Measurements from ENCODE around the gene FOSL2. TPM values are rescaled to one million over a fixed set of nuclear protein-coding genes. Genes with fewer than 3 reads are reported as not detected.
A peak's percentile ranks its signal among the peaks of the same experiment; 100 is the strongest.

Gene FOSL2
- total RNA-seq, 1 donor from 2014 or later: 213 TPM

DNA sequence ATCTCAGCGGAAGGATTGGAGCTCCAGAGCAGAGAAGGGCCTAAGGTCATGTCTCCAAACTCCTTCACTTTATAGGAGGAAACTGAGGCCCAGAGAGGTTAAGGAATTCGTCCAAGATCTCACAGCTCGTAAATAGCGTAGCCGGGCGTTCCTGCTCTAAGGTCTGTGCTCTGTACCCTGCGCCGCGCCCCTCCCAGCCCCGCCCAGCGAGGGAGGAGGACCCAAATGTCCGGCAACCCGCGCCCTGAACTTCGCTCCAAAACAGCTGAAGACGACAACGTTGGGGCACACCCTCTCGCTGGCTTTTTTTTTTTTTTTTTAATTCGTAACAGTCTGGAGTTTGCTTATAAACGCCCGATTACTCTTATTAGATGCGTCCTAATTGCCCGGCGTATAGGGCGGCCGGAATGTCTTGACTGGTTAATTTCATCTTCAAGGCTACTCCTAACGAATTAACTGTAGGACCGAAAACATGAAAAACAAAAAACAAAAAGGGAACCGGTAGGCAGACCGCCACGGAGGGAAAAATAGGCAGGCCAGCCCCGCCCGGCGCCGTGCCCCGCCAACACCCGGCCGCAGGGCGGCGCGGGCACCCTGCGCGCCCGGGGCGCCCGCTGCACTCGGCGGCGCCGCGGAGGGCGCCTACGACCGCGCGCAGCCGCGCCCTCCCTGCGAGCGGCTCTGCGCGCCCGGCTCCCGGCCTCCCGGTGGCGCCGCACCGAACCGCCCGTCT lies 928 bp upstream of the FOSL2 start:
- intact Hi-C loops (cut with DNase I): loop anchor here (1.0 to 5.0 kb wide), 4 partner anchors 49 to 684 kb away; no protein-coding TSS in a partner anchor
- peak overlapping the region; percentile 89 to 93 for H3K4me3 ChIP-seq
- no peaks in the 10 kb centered on the region for H3K27me3 ChIP-seq
- H3K27ac ChIP-seq: peak overlapping the region; percentile 100
- peaks cover 14% of the 10 kb centered on the region for H3K4me1 ChIP-seq
- peak; percentile 60 to 66 for TF ChIP-seq POLR2AphosphoS5 (IDR thresholded peaks at IDR 0.05; ENCODE audit: insufficient read depth in 1 of 2, low read depth in 1 of 2)
- TF ChIP-seq, protein P1, sequence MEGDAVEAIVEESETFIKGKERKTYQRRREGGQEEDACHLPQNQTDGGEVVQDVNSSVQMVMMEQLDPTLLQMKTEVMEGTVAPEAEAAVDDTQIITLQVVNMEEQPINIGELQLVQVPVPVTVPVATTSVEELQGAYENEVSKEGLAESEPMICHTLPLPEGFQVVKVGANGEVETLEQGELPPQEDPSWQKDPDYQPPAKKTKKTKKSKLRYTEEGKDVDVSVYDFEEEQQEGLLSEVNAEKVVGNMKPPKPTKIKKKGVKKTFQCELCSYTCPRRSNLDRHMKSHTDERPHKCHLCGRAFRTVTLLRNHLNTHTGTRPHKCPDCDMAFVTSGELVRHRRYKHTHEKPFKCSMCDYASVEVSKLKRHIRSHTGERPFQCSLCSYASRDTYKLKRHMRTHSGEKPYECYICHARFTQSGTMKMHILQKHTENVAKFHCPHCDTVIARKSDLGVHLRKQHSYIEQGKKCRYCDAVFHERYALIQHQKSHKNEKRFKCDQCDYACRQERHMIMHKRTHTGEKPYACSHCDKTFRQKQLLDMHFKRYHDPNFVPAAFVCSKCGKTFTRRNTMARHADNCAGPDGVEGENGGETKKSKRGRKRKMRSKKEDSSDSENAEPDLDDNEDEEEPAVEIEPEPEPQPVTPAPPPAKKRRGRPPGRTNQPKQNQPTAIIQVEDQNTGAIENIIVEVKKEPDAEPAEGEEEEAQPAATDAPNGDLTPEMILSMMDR (IDR thresholded peaks at IDR 0.05): no peak
- peak in 1 of 2 donors; percentile 44 for TF ChIP-seq POLR2A (IDR thresholded peaks at IDR 0.05)
- DNase-seq (ENCODE audit: extremely low spot score in 2 of 2): no peak
- peaks cover 0 to 12% of the 10 kb centered on the region in 2 donors for H3K36me3 ChIP-seq
- no peaks in the 10 kb centered on the region for H3K9me3 ChIP-seq

DNA sequence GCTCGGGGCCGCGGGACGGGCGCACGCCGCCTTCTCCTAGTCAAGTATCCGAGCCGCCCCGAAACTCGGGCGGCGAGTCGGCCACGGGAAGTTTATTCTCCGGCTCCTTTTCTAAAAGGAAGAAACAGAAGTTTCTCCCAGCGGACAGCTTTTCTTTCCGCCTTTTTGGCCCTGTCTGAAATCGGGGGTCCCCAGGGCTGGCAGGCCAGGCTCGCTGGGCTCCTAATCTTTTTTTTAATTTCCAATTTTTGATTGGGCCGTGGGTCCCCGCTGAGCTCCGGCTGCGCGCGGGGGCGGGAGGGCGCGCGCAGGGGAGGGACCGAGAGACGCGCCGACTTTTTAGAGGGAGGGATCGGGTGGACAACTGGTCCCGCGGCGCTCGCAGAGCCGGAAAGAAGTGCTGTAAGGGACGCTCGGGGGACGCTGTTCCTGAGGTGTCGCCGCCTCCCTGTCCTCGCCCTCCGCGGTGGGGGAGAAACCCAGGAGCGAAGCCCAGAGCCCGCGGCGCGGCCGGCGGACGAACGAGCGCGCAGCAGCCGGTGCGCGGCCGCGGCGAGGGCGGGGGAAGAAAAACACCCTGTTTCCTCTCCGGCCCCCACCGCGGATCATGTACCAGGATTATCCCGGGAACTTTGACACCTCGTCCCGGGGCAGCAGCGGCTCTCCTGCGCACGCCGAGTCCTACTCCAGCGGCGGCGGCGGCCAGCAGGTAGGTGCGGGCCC lies 617 bp downstream of the FOSL2 start:
- Histone ChIP-seq H3K27me3 (no peaks in the 10 kb centered on the region), H3K27ac (peak overlapping the region; percentile 100), H3K4me1 (peaks cover 27% of the 10 kb centered on the region), H3K4me3 (peak overlapping the region; percentile 89 to 93), H3K36me3 (peaks cover 0 to 12% of the 10 kb centered on the region in 2 donors), H3K9me3 (no peaks in the 10 kb centered on the region)
- TF ChIP-seq POLR2A (IDR thresholded peaks at IDR 0.05) (peak in 1 of 2 donors; percentile 20), POLR2AphosphoS5 (IDR thresholded peaks at IDR 0.05; ENCODE audit: insufficient read depth in 1 of 2, low read depth in 1 of 2) (no peak)
- DNase-seq (ENCODE audit: extremely low spot score in 2 of 2): no peak
- intact Hi-C loops (cut with DNase I): loop anchor here (5.0 kb wide), 3 partner anchors 436 to 686 kb away; no protein-coding TSS in a partner anchor

DNA sequence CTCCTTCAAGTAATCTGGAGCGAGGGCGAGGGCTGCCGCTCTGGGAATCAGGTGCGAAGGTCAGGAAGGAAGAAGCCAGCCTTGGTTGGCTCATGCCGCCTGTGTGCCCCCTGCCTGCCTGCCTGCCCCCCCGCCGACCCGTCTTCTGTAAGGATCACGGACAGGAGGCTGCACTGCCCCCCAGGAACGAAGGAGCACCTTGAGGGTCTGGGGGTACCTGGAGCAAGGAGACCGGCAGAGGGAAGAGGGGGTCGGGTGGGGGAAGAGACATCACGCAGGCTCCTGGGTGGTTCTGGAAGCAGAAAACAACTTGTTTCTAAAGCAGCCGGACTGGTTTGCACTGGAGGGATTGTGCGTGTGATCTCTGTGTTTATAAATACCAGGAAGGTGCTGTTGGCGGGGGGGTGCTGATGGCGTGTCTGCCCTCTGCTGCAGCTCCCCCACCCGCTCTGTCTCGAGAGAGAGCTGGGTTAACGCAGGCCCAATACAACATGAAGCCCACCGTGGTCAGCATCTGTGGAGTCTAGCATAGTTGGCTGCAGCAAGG lies 1.7 kb downstream of the FOSL2 start:
- TF ChIP-seq POLR2A (IDR thresholded peaks at IDR 0.05) (peak in 1 of 2 donors; percentile 41), POLR2AphosphoS5 (IDR thresholded peaks at IDR 0.05; ENCODE audit: insufficient read depth in 1 of 2, low read depth in 1 of 2) (peak in 1 of 2 donors; percentile 79)
- TF ChIP-seq, protein P1 (IDR thresholded peaks at IDR 0.05): no peak
- H3K27me3 ChIP-seq: no peaks in the 10 kb centered on the region
- H3K9me3 ChIP-seq: no peaks in the 10 kb centered on the region
- no peak for DNase-seq (ENCODE audit: extremely low spot score in 2 of 2)
- H3K4me3 ChIP-seq: peak overlapping the region; percentile 89 to 93
- H3K27ac ChIP-seq: peak overlapping the region; percentile 100
- intact Hi-C loops (cut with DNase I): loop anchor here (5.0 kb wide), 3 partner anchors 437 to 687 kb away; no protein-coding TSS in a partner anchor
- H3K36me3 ChIP-seq: peaks cover 0 to 24% of the 10 kb centered on the region in 2 donors
- H3K4me1 ChIP-seq: peaks cover 32% of the 10 kb centered on the region

DNA sequence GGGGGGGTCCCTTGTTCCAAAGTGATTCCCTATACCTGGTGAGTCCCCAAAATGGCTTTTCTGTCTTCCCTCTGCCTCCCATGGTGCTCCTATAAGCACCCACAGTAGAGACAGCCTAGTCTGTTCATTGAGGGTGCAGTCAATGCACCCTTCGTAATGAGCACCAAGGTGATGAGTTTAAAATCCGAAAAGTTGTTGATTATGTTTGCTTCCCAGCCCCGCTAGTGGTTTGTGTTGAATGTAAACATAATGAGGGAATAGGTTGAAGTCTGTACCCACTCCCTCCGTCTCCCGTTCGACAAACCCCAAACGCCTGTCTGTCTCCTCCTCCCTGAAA lies 2.3 kb downstream of the FOSL2 start:
- Histone ChIP-seq H3K4me3 (peak overlapping the region; percentile 89 to 93), H3K36me3 (peaks cover 0 to 24% of the 10 kb centered on the region in 2 donors), H3K27me3 (no peaks in the 10 kb centered on the region), H3K27ac (peak overlapping the region; percentile 100), H3K4me1 (peaks cover 32% of the 10 kb centered on the region), H3K9me3 (no peaks in the 10 kb centered on the region)
- TF ChIP-seq POLR2AphosphoS5 (IDR thresholded peaks at IDR 0.05; ENCODE audit: insufficient read depth in 1 of 2, low read depth in 1 of 2) (no peak), POLR2A (IDR thresholded peaks at IDR 0.05) (no peak)
- TF ChIP-seq, protein P1 (IDR thresholded peaks at IDR 0.05): no peak
- intact Hi-C loops (cut with DNase I): loop anchor here (5.0 kb wide), 4 partner anchors 228 to 688 kb away; no protein-coding TSS in a partner anchor
- DNase-seq (ENCODE audit: extremely low spot score in 2 of 2): no peak

DNA sequence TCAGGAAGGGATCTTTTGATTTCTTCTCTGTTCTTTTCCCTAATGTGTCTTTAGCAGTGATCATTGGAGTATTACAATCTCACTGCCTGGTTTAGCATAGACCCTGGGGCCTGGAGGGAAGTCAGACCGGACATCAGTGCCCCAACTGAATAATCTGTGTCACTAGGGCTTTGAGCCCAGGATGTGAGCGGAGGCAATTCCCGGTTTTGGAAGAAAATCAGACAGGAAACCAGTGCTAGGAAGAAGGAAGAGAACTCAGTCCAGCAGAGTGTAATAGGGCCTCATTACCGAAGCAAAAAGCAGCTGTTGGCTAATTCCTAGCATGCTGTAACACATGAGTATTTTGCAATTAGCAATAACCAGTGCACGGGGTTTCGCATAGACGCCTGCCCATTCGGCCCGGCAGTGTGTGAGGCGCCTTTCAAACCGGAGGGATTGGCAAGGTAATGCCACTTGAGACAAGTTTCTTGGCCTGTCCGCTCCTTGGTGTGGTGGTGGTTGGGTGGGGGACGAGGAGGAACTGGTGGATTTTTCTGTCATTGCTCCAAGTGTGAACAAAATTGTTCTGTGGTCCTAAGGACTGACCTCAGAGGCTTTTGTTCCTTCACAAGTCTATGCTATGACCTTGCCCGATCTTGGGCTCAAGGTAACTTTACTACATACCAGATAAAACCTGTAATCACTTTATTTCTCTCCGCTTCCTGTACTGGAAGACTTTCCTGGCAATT lies 2.8 kb downstream of the FOSL2 start:
- no peaks in the 10 kb centered on the region for H3K27me3 ChIP-seq
- H3K4me1 ChIP-seq: peaks cover 36% of the 10 kb centered on the region
- peak overlapping the region; percentile 100 for H3K27ac ChIP-seq
- no peak for DNase-seq (ENCODE audit: extremely low spot score in 2 of 2)
- H3K9me3 ChIP-seq: no peaks in the 10 kb centered on the region
- intact Hi-C loops (cut with DNase I): loop anchor here (2.0 to 5.0 kb wide), 2 partner anchors 228 to 507 kb away; no protein-coding TSS in a partner anchor
- peak; percentile 78 to 87 for TF ChIP-seq POLR2AphosphoS5 (IDR thresholded peaks at IDR 0.05; ENCODE audit: insufficient read depth in 1 of 2, low read depth in 1 of 2)
- peak in 1 of 2 donors; percentile 32 for TF ChIP-seq POLR2A (IDR thresholded peaks at IDR 0.05)
- TF ChIP-seq, protein P1 (IDR thresholded peaks at IDR 0.05): no peak
- H3K4me3 ChIP-seq: peak overlapping the region; percentile 89 to 93
- peaks cover 0 to 24% of the 10 kb centered on the region in 2 donors for H3K36me3 ChIP-seq

All from vagina (tissue), 2 donors.